Skeletal muscle tissue (tissue), 4 donors: ENCODE measurements around the gene MYMX. TPM values are rescaled to one million over a fixed set of nuclear protein-coding genes. Genes with fewer than 3 reads are reported as not detected.

Experiments used
- H3K27ac ChIP-seq: one replicate; pipeline ENCODE4 v1.7.0; 2013; ENCODE audit warnings: mild to moderate bottlenecking, low read depth, low read length, inconsistent platforms
- H3K27me3 ChIP-seq, 3 donors: one replicate each; pipeline ENCODE4 v1.7.0; 2013; ENCODE audit warnings: low read length in 3 of 3; ENCODE audit not compliant: control insufficient read depth in 3 of 3, insufficient read depth in 3 of 3
- H3K36me3 ChIP-seq, 3 donors: one replicate each; pipeline ENCODE4 v1.7.0; 2013; ENCODE audit warnings: low read length in 3 of 3; ENCODE audit not compliant: control insufficient read depth in 3 of 3, insufficient read depth in 3 of 3
- H3K4me1 ChIP-seq, 3 donors: one replicate each; pipeline ENCODE4 v1.7.0; 2013; ENCODE audit warnings: low read length in 3 of 3, mild to moderate bottlenecking in 3 of 3; ENCODE audit not compliant: control insufficient read depth in 3 of 3, insufficient read depth in 3 of 3
- H3K4me3 ChIP-seq, 3 donors: one replicate each; pipeline ENCODE4 v1.7.0; 2013; ENCODE audit warnings: low read length in 3 of 3
- H3K9ac ChIP-seq, 3 donors: one replicate each; pipeline ENCODE4 v1.7.0; 2013; ENCODE audit warnings: low read length in 3 of 3, mild to moderate bottlenecking in 3 of 3, moderate library complexity in 2 of 3, low read depth in 1 of 3
- H3K9me3 ChIP-seq, 3 donors: one replicate each; pipeline ENCODE4 v1.7.0; 2013; ENCODE audit warnings: low read length in 3 of 3; ENCODE audit not compliant: control insufficient read depth in 3 of 3
- total RNA-seq: library from RNA; depleted of rRNA; stranded (reverse); fragments of >200 nt; gene quantifications from one replicate; pipeline ENCODE4 v1.2.3, GENCODE V29; 2014
- donor health status: Osteomylitis.

MYMX gene
- total RNA-seq, 1 donor from 2014 or later = 7.3 TPM

DNA sequence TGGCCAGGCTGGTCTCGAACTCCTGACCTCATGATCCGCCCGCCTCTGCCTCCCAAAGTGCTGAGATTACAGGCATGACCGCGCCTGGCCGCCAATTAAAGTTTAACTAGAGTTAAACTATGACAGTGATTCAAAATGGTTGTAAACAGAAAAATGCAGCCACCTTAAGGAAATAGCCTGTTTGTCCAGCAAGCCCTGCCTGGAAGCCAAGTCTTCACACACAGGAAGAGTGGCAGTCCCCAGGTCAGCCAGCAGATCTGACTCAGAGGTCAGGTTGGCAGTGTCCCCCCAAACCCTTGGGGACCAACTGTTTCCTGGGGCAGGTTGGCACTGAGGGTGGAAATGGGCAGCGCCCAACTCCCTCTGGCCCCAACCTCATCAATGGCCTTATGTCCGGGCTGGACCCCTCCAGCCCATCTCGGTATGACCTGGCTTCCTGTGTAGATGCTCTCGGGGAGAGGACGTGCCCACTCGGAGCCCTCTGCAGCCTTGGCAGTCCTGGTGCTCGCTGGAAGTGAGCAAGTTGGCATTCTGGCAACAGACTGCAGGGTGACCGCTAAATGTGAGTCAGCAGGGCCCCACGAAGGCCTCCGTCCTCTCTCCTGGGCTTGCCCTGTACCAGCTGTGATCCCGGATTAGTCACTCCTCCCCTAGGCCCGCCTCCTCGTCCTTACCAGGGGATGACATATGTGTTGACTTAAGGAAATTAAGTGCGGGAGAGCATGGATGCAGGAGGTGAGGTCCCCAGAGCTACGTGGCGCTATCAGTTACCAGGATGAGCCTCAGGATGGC, 20.5 kb downstream of the MYMX start:
- H3K27ac ChIP-seq = peak overlapping the region; percentile 97
- H3K9ac ChIP-seq = peak overlapping the region; percentile 86 to 88 (median 87)
- peaks cover 46 to 60% (median 51%) of the 10 kb centered on the region in 3 donors for H3K4me1 ChIP-seq
- H3K36me3 ChIP-seq = peaks cover 12 to 16% (median 14%) of the 10 kb centered on the region in 3 donors
- H3K9me3 ChIP-seq = no peaks in the 10 kb centered on the region
- H3K27me3 ChIP-seq = no peaks in the 10 kb centered on the region
- peak overlapping the region; percentile 74 to 87 (median 82) for H3K4me3 ChIP-seq

DNA sequence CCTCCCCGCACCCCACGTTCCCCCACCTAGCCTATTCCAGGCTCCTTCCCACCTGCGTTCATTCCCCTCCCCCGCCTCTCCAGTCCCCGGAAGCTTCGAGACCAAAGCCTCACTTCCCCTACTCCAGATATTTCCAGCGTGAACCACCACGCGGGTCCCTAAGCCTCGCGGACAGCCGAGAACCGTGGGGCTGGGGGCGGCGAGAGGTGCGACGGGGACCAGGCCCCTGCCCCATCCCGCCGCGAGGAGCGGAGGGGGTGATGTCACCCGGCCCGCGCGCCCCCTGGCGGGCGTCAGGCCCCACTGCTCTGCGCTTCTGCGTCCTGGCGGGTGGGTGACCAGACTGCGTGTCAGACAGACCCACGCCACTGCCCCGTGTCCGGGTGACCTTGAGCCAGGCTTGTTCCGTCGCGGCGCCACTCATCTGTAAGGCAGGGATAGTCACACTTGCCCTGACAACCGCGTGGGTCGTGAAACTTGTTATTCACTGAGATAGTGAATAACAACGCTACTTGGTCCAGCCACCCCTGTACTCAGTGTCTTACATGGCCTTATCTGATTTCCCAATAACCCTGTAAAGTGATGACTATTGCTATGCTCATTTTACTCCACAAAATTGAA, 21.2 kb downstream of the MYMX start:
- Histone ChIP-seq H3K27ac (peak overlapping the region; percentile 97), H3K27me3 (no peaks in the 10 kb centered on the region), H3K4me3 (peak overlapping the region; percentile 74 to 87 (median 82)), H3K9me3 (no peaks in the 10 kb centered on the region), H3K4me1 (peaks cover 41 to 53% (median 44%) of the 10 kb centered on the region in 3 donors), H3K36me3 (peaks cover 5 to 9% (median 7%) of the 10 kb centered on the region in 3 donors), H3K9ac (peak overlapping the region; percentile 86 to 88 (median 87))

DNA sequence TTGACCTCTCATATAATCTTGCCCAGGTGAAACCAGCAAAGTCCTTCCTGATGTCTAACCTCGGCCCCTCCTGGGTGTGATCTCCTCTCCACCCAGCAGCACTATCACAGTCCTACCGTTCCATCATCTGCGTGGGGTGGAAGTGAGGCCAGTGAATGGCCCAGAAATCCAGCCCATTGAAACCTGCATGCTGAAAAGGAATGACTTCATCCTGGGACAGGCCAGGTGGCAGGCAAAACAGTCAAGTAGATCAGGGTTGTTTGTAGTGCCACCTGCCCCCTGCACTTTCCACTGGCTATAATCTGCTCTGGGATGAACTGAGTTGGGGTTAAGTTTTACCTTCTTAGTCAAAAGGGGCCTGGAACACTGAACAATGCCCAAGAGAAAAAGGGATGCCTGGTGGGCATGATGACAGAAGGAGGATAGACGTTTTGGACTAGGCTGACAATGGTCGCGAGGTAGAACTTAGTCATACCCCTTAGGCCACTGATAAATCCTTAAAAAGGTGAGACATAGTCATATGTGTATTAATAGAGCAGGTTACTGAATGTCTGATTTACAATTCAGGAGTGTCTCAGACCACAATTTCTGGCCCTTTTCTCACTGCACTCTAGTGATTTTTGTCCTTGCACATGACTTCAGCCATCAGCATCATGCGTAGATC, 22.1 kb downstream of the MYMX start:
- Histone ChIP-seq H3K9ac (peak overlapping the region in 2 of 3 donors; percentile 21 to 88), H3K36me3 (peaks cover 0 to 4% (median 3%) of the 10 kb centered on the region in 3 donors), H3K27ac (peak overlapping the region; percentile 97)

DNA sequence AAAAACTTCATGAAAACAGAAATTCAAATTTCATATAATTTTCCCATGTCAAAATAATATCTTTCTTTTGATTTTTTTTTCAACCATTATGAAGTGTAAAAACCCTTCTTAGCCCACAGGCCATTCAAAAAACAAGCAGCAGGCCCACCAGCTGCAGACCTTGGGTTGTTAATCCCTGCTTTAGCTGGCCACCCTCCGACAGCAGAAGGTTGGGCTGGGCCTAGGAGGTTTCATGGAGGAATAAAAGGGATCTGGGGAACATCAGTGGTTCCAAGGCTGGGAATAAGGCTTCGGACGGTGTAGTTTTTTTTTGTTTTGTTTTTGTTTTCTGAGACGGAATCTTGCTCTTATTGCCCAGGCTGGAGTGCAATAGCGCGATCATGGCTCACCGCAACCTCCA, 26.6 kb downstream of the MYMX start:
- H3K4me3 ChIP-seq = no peak overlapping the region
- no peak overlapping the region for H3K27ac ChIP-seq
- H3K9me3 ChIP-seq = no peaks in the 10 kb centered on the region
- H3K4me1 ChIP-seq = peaks cover 13 to 26% (median 15%) of the 10 kb centered on the region in 3 donors
- peaks cover 0 to 3% (median 0%) of the 10 kb centered on the region in 3 donors for H3K36me3 ChIP-seq
- H3K27me3 ChIP-seq = no peaks in the 10 kb centered on the region
- no peak overlapping the region for H3K9ac ChIP-seq

More for the DNA sequence above, 22.1 kb downstream of the MYMX start:
- no peaks in the 10 kb centered on the region for H3K27me3 ChIP-seq
- H3K9me3 ChIP-seq = no peaks in the 10 kb centered on the region
- H3K4me3 ChIP-seq = no peak overlapping the region
- H3K4me1 ChIP-seq = peaks cover 32 to 44% (median 35%) of the 10 kb centered on the region in 3 donors

DNA sequence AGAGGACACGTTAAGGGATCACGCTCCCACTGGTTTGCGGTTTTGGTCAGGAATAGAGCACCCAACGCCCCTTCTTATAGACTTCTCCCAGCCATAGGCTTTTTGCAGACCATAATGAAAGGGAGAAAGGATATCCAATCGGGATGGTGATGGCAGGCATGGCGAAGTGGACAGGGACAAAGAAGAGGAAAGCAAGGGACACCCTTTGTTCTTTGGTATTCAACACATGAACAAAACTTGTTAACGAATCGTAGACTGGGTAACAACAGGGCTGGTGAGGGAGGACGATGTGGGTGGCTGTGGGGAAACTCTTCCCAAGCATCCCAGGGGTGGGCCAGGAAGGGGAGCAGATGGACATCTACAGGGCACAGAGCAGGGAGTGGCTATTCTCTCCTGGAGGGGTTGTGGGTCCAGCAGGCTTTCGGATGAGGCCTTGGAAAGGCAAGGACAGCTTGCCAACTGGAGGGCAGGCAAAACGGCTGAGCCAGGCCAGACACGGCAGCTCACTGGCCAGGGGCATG, 28.7 kb downstream of the MYMX start:
- H3K9ac ChIP-seq = peak overlapping the region; percentile 81 to 99 (median 95)
- H3K36me3 ChIP-seq = peaks cover 14 to 19% (median 18%) of the 10 kb centered on the region in 3 donors
- H3K4me3 ChIP-seq = peak overlapping the region; percentile 86 to 100 (median 94)
- H3K27ac ChIP-seq = peak overlapping the region; percentile 99
- no peaks in the 10 kb centered on the region for H3K27me3 ChIP-seq
- H3K9me3 ChIP-seq = no peaks in the 10 kb centered on the region
- H3K4me1 ChIP-seq = peaks cover 22 to 43% (median 25%) of the 10 kb centered on the region in 3 donors

DNA sequence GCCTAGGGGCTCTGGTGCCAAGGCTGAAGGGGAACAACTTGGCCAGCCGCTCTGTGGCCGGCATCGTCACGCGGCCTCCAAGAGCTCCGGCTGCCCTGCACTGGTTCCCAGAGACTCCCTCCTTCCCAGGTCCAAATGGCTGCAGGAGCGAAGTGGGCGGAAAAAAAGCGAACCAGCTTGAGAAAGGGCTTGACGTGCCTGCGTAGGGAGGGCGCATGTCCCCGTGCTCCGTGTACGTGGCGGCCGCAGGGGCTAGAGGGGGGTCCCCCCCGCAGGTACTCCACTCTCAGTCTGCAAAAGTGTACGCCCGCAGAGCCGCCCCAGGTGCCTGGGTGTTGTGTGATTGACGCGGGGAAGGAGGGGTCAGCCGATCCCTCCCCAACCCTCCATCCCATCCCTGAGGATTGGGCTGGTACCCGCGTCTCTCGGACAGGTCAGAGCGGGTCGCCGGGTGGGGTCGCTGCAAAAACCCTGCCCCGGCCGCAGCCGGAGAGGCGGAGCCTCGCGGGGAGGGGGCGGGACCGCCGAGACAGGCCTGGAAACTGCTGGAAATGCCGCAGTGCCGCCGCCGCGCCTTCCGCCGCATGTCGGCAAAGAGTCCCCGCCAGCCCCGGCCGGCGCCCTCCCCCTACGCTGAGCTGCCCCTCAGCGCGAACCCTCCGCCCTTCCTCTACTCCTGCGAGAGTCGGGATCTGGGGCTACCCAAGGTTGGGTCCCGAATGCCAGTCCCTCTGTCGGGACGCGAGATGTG, 29.4 kb downstream of the MYMX start:
- H3K9ac ChIP-seq = peak overlapping the region; percentile 93 to 99 (median 95)
- no peaks in the 10 kb centered on the region for H3K9me3 ChIP-seq
- peaks cover 20 to 25% (median 25%) of the 10 kb centered on the region in 3 donors for H3K36me3 ChIP-seq
- H3K27me3 ChIP-seq = no peaks in the 10 kb centered on the region
- H3K27ac ChIP-seq = peak overlapping the region; percentile 99
- H3K4me3 ChIP-seq = peak overlapping the region; percentile 86 to 100 (median 94)
- H3K4me1 ChIP-seq = peaks cover 22 to 47% (median 25%) of the 10 kb centered on the region in 3 donors

DNA sequence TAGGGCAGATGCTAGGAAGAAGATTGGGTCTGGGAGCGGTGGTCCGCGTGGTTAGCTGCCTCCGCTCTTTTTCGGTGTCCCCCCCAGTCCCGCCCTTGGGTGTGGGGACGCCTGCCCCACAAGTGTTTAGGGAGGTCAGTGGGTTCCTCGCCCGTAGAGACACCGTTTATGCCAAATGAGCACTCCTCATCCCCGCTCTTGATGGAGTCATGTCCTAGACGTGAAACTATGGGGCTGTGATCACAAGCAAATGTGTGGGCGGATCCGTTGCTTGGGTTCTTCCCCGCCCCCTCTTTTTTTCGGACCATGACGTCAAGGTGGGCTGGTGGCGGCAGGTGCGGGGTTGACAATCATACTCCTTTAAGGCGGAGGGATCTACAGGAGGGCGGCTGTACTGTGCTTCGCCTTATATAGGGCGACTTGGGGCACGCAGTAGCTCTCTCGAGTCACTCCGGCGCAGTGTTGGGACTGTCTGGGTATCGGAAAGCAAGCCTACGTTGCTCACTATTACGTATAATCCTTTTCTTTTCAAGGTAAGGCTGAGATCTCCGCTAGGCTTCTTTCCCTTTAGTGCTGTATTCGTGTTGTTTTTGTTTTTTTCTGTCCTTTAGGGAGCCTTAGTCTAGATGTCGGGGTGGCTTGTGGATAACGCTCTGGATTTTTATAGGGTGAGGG, 30.1 kb downstream of the MYMX start, which contains the start of gene HSP90AB1:
Gene HSP90AB1 (plus strand): TSS at position 439 of the 675 bp plus-strand sequence. CDS start 1,529 bp downstream, outside the sequence.
- Histone ChIP-seq H3K27me3 (no peaks in the 10 kb centered on the region), H3K27ac (peak within 1 kb of the TSS; percentile 99), H3K4me3 (peak within 1 kb of the TSS; percentile 86 to 100 (median 94)), H3K9ac (peak within 1 kb of the TSS; percentile 93 to 99 (median 95)), H3K36me3 (peaks cover 27 to 32% (median 32%) of the 10 kb centered on the region in 3 donors), H3K9me3 (no peaks in the 10 kb centered on the region), H3K4me1 (peaks cover 22 to 47% (median 27%) of the 10 kb centered on the region in 3 donors)

DNA sequence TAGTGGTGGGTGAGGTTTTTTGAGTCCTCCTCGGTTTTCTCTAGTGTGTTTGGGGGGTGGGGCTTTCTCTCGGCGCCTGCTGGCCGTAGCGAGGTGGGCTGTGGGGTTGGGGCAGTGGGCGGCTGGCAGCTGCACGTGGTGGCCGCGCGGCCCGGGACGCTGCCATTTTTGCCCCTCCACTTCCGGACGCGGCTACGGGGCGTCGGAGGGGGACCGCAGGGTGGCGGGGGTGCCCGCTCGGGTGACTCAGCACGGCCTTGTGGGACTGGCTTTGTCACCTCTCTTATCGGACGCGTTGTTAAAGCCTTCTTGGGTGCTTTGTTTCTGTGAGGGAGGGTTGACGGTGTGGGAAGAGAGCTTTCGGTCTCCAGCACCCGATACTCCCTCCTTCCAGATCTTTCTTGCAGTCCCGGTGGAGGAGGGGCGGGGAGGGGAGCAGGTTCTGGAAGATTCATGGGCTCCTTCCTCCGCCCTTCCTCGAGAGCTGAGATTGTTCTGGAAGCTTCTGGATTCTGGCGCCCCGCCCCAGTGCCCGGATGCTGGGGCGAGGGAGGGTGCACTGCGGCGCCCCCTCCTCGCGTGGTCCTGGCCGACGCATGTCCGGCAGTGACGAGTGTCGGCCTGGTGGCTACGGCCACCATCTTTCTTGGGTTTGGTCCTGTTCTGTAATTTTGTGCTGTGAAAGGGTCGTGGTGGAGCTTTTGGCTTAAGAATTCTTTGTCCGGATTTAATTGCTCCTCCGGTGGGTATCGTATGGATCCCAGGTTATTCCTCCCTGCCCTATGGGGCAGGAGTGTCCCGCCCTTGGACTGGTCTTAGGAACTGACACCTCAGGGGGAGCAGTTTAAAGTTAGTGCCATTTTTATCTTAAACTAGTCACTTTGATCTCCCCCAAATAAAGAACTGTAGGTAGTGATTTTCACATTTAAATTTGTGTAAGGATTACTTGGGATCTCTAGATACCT, 30.9 kb downstream of the MYMX start:
- peak overlapping the region; percentile 86 to 100 (median 94) for H3K4me3 ChIP-seq
- peaks cover 33 to 39% (median 37%) of the 10 kb centered on the region in 3 donors for H3K36me3 ChIP-seq
- H3K4me1 ChIP-seq = peaks cover 22 to 47% (median 32%) of the 10 kb centered on the region in 3 donors
- H3K9me3 ChIP-seq = no peaks in the 10 kb centered on the region
- peak overlapping the region; percentile 99 for H3K27ac ChIP-seq
- peak overlapping the region; percentile 93 to 99 (median 95) for H3K9ac ChIP-seq
- no peaks in the 10 kb centered on the region for H3K27me3 ChIP-seq
